GM19328 (cell line): ENCODE measurements around the gene MAPK8IP1.

Experiments
- ATAC-seq: cut with Tn5 transposase; IDR thresholded peaks from one replicate; pipeline ENCODE4 v1.9.1; 2021; ENCODE audit warnings: mild to moderate bottlenecking, moderate library complexity; ENCODE audit not compliant: unreplicated experiment

Gene MAPK8IP1

GRCh38 chr11:45859661-45860140, 25.8 kb upstream of the MAPK8IP1 start:
- ATAC-seq = no peak

GRCh38 chr11:45860348-45860747, 25.1 kb upstream of the MAPK8IP1 start:
- no peak for ATAC-seq

GRCh38 chr11:45860764-45861510, 24.5 kb upstream of the MAPK8IP1 start:
- no peak for ATAC-seq

- no peak for ATAC-seq
Measured at GRCh38 chr11:45864041-45864440, 21.4 kb upstream of the MAPK8IP1 start.

- no peak for ATAC-seq
Measured at GRCh38 chr11:45869551-45869950, 15.9 kb upstream of the MAPK8IP1 start.

- no peak for ATAC-seq
Measured at GRCh38 chr11:45870706-45871105, 14.7 kb upstream of the MAPK8IP1 start.

GRCh38 chr11:45871638-45872037, 13.8 kb upstream of the MAPK8IP1 start:
- ATAC-seq = no peak

GRCh38 chr11:45872651-45873356, 12.6 kb upstream of the MAPK8IP1 start:
- no peak for ATAC-seq

GRCh38 chr11:45876401-45876800, 9.1 kb upstream of the MAPK8IP1 start:
- ATAC-seq = no peak

- ATAC-seq = no peak
Measured at GRCh38 chr11:45877221-45877620, 8.2 kb upstream of the MAPK8IP1 start.

GRCh38 chr11:45877845-45878244, 7.6 kb upstream of the MAPK8IP1 start:
- no peak for ATAC-seq

GRCh38 chr11:45879803-45880686, 5.4 kb upstream of the MAPK8IP1 start:
- no peak for ATAC-seq

GRCh38 chr11:45880772-45881570, 4.5 kb upstream of the MAPK8IP1 start:
- ATAC-seq = no peak

- ATAC-seq = no peak
Measured at GRCh38 chr11:45881708-45882368, 3.6 kb upstream of the MAPK8IP1 start.

- no peak for ATAC-seq
Measured at GRCh38 chr11:45884596-45885185, 760 bp upstream of the MAPK8IP1 start.

GRCh38 chr11:45885921-45886721, 670 bp downstream of the MAPK8IP1 start:
- ATAC-seq = no peak

GRCh38 chr11:45886816-45887520, 1.5 kb downstream of the MAPK8IP1 start:
- ATAC-seq = no peak

- ATAC-seq = no peak
Measured at GRCh38 chr11:45887587-45887986, 2.1 kb downstream of the MAPK8IP1 start.
